Parathyroid adenoma (tissue), 2 donors: Measurements from ENCODE around the gene PER2.

Experiments used
- H2AFZ ChIP-seq: fragments of 300-600 bp; sonication (generic); one replicate; pipeline ENCODE4 v1.7.0; 2017; ENCODE audit warnings: antibody characterized with exemption, mild to moderate bottlenecking
- H3K27ac ChIP-seq: fragments of 300-600 bp; sonication (generic); one replicate; pipeline ENCODE4 v1.7.0; 2017
- H3K27me3 ChIP-seq: fragments of 300-600 bp; sonication (generic); one replicate; pipeline ENCODE4 v1.7.0; 2017; ENCODE audit warnings: low read length; ENCODE audit not compliant: control insufficient read depth, insufficient read depth
- H3K36me3 ChIP-seq: fragments of 300-600 bp; sonication (generic); one replicate; pipeline ENCODE4 v1.7.0; 2017; ENCODE audit warnings: low read length; ENCODE audit not compliant: control insufficient read depth, insufficient read depth
- H3K4me1 ChIP-seq: fragments of 300-600 bp; sonication (generic); one replicate; pipeline ENCODE4 v1.7.0; 2017; ENCODE audit warnings: control low read depth
- H3K4me2 ChIP-seq: fragments of 300-600 bp; sonication (generic); one replicate; pipeline ENCODE4 v1.7.0; 2017; ENCODE audit warnings: low read length
- H3K4me3 ChIP-seq: fragments of 300-600 bp; sonication (generic); one replicate; pipeline ENCODE4 v1.7.0; 2017; ENCODE audit warnings: low read depth, low read length
- H3K79me2 ChIP-seq: fragments of 300-600 bp; sonication (generic); one replicate; pipeline ENCODE4 v1.7.0; 2017; ENCODE audit warnings: control low read depth
- H3K9ac ChIP-seq: fragments of 300-600 bp; sonication (generic); one replicate; pipeline ENCODE4 v1.7.0; 2017; ENCODE audit warnings: mild to moderate bottlenecking
- H3K9me3 ChIP-seq: fragments of 300-600 bp; sonication (generic); one replicate; pipeline ENCODE4 v1.7.0; 2017; ENCODE audit warnings: low read length; ENCODE audit not compliant: control insufficient read depth
- TF ChIP-seq, protein P1 (sequence below): fragments of 300-600 bp; sonication (generic); IDR thresholded peaks from one replicate; pipeline ENCODE4 v1.7.0; 2017; ENCODE audit warnings: antibody characterized with exemption, mild to moderate bottlenecking
- donor health status: primary hyperparathyroidism.

PER2 gene

GRCh38 chr2:238225911-238226697 is 62.3 kb downstream of the PER2 start:
- no peak overlapping the region for H3K4me3 ChIP-seq
- no peaks in the 10 kb centered on the region for H3K4me1 ChIP-seq
- H2AFZ ChIP-seq, result no peak overlapping the region
- H3K9ac ChIP-seq, result no peak overlapping the region
- H3K36me3 ChIP-seq, result no peaks in the 10 kb centered on the region
- no peaks in the 10 kb centered on the region for H3K9me3 ChIP-seq
- TF ChIP-seq, protein P1, sequence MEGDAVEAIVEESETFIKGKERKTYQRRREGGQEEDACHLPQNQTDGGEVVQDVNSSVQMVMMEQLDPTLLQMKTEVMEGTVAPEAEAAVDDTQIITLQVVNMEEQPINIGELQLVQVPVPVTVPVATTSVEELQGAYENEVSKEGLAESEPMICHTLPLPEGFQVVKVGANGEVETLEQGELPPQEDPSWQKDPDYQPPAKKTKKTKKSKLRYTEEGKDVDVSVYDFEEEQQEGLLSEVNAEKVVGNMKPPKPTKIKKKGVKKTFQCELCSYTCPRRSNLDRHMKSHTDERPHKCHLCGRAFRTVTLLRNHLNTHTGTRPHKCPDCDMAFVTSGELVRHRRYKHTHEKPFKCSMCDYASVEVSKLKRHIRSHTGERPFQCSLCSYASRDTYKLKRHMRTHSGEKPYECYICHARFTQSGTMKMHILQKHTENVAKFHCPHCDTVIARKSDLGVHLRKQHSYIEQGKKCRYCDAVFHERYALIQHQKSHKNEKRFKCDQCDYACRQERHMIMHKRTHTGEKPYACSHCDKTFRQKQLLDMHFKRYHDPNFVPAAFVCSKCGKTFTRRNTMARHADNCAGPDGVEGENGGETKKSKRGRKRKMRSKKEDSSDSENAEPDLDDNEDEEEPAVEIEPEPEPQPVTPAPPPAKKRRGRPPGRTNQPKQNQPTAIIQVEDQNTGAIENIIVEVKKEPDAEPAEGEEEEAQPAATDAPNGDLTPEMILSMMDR, result no peak
- H3K27me3 ChIP-seq, result no peaks in the 10 kb centered on the region
- H3K4me2 ChIP-seq, result no peak overlapping the region
- H3K79me2 ChIP-seq, result no peaks in the 10 kb centered on the region
- H3K27ac ChIP-seq, result no peak overlapping the region

DNA sequence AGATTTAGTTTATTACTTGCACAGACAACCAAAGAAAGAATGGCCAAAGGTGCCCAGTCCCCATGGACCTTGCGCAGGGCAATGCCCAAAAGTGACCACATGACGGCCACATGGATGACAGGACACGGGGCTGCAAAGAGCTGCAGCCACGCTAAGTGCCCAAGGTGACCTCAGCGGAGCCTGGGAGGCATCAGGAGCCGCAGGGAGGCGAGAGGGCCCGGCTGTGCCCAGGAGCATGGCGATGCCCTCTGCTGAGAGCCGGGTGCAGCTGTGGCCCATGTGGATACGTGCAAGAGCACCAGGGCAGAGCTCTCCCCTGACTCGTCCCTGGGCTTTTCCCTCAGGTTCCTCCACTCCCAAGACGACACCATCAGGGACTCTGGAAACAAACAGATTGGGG is 63.3 kb downstream of the PER2 start:
- H3K36me3 ChIP-seq, result no peaks in the 10 kb centered on the region
- H3K4me1 ChIP-seq, result no peaks in the 10 kb centered on the region
- no peak overlapping the region for H3K4me3 ChIP-seq
- TF ChIP-seq, protein P1, result no peak
- no peak overlapping the region for H3K9ac ChIP-seq
- no peaks in the 10 kb centered on the region for H3K79me2 ChIP-seq
- no peak overlapping the region for H3K4me2 ChIP-seq
- no peaks in the 10 kb centered on the region for H3K9me3 ChIP-seq
- no peak overlapping the region for H2AFZ ChIP-seq
- no peak overlapping the region for H3K27ac ChIP-seq
- no peaks in the 10 kb centered on the region for H3K27me3 ChIP-seq

DNA sequence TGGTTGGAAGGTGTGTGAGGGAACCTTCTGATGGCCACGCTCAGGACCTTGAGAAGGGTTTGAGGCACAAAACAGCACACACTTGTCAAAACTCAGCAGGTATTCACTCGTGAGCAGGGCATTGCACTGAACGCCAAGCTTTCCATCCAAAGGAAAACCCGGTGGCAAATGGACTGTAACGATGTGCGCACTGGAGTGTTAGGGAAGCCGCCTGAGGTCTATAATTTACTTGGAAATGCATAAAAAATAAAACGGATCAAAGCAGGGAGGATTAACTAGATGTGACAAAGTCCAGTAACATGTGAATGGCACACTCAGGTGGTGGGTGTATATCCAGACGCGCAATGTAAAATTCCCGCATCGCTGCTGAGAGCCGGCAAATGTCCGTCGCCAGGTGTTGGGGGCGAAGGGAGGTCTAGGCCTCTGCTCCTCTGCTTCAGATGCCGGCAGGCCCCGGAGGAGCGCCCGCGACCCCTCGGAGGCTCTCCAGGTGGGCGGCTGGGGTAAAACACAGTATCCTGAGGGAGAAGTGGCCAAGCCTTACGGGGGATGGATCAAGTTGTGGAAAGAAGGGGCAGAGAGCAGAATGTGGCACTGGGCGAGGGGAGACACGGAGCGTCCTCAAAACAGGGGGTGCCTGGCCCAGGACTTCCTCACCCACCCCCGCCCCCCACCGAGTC is 63.9 kb downstream of the PER2 start:
- no peak overlapping the region for H3K4me2 ChIP-seq
- H3K4me3 ChIP-seq, result no peak overlapping the region
- no peak overlapping the region for H3K27ac ChIP-seq
- no peaks in the 10 kb centered on the region for H3K36me3 ChIP-seq
- H3K27me3 ChIP-seq, result no peaks in the 10 kb centered on the region
- no peaks in the 10 kb centered on the region for H3K79me2 ChIP-seq
- TF ChIP-seq, protein P1, result no peak
- no peak overlapping the region for H2AFZ ChIP-seq
- no peaks in the 10 kb centered on the region for H3K4me1 ChIP-seq
- H3K9me3 ChIP-seq, result no peaks in the 10 kb centered on the region
- no peak overlapping the region for H3K9ac ChIP-seq

DNA sequence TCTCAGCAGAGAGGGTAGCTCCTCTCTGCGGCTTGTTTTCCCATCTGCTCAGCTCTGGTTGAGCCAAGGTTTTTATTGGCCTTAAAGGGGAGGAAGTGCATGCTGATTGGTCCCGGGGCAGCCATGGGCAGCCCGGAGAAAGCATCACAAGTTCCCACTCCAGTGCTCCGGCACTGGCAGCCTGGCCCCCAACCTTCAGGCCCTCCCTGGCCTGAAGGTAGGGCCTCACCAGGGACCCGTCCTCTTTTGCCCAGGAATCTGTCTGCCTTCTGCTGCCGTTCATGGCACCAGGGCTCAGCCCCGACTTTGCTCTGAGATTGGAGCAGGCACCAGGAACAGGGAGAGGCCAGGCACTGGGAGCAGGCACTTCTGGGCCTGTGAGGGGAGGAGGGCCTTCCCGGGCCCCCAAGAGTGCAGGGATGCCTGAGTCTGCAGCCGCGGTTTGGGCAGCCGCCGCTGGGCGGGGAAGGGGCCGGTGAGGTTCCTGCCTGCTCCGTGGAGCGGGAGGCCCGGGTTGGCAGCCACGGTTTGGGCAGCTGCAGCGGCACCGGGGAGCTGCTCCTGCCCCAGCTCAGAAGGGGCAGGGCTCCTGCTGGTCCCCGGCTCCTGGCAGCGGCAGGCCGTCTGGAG is 67.4 kb downstream of the PER2 start:
- H3K9ac ChIP-seq, result no peak overlapping the region

More for the DNA sequence above, 67.4 kb downstream of the PER2 start:
- H3K79me2 ChIP-seq, result no peaks in the 10 kb centered on the region
- no peaks in the 10 kb centered on the region for H3K27me3 ChIP-seq
- TF ChIP-seq, protein P1, result no peak
- H2AFZ ChIP-seq, result no peak overlapping the region
- no peaks in the 10 kb centered on the region for H3K9me3 ChIP-seq
- H3K27ac ChIP-seq, result no peak overlapping the region
- H3K4me1 ChIP-seq, result no peaks in the 10 kb centered on the region
- H3K36me3 ChIP-seq, result no peaks in the 10 kb centered on the region
- no peak overlapping the region for H3K4me3 ChIP-seq
- no peak overlapping the region for H3K4me2 ChIP-seq
